CD4-positive, alpha-beta T cell (primary cell): ENCODE measurements around the gene E2F6. TPM values are rescaled to one million over a fixed set of nuclear protein-coding genes. Genes with fewer than 3 reads are reported as not detected.

ENCODE experiments used
- ATAC-seq: fragments of 200-7000 bp; cut with Tn5 transposase; one replicate; pipeline ENCODE4 v1.10.0; 2022; ENCODE audit warnings: mild to moderate bottlenecking; ENCODE audit not compliant: poor library complexity
- CTCF ChIA-PET: fragments of 350-600 bp; sonication (Branson Sonifier 250); formaldehyde crosslinking; loops from one replicate; lab custom pipeline; 2021; ENCODE audit warnings: antibody characterized with exemption, inconsistent platforms; lab: Charles Lee
- POLR2A ChIA-PET: fragments of 350-600 bp; sonication (Branson Sonifier 250); formaldehyde crosslinking; loops from one replicate; lab custom pipeline; 2021; ENCODE audit warnings: antibody characterized with exemption, inconsistent platforms; lab: Charles Lee
- DNase-seq, 14 experiments: peaks; one replicate each; pipeline ENCODE4 v3.0.0-alpha.2; 2013 to 2020; ENCODE audit warnings: mixed read lengths in 2 of 14
- H3K27ac ChIP-seq, 2 donors: one replicate each; pipeline versions ENCODE4 v1.5.1 to v1.7.0; 2013; ENCODE audit warnings: low read length in 2 of 2, low read depth in 1 of 2, mild to moderate bottlenecking in 1 of 2
- H3K27me3 ChIP-seq, 2 experiments: 1 replicate in 1 of 2; 2 replicates in 1 of 2; pipeline versions ENCODE4 v1.6.1 to v1.7.0; 2013; ENCODE audit warnings: low read length in 2 of 2, control low read depth in 1 of 2, mild to moderate bottlenecking in 1 of 2, moderate library complexity in 1 of 2; ENCODE audit not compliant: insufficient read depth in 2 of 2, control insufficient read depth in 1 of 2
- H3K36me3 ChIP-seq: one replicate; pipeline ENCODE4 v1.6.1; 2013; ENCODE audit warnings: low read length, control low read depth; ENCODE audit not compliant: insufficient read depth
- H3K4me1 ChIP-seq: one replicate; pipeline ENCODE4 v1.6.1; 2013; ENCODE audit warnings: low read length, control low read depth; ENCODE audit not compliant: insufficient read depth
- H3K4me3 ChIP-seq: one replicate; pipeline ENCODE4 v1.5.1; 2013; ENCODE audit warnings: mild to moderate bottlenecking, low read length, moderate library complexity
- H3K9me3 ChIP-seq, 2 experiments: 1 replicate in 1 of 2; 2 replicates in 1 of 2; pipeline versions ENCODE4 v1.6.1 to v1.7.0; 2013; ENCODE audit warnings: low read length in 2 of 2, mild to moderate bottlenecking in 2 of 2, control low read depth in 1 of 2, moderate library complexity in 1 of 2; ENCODE audit not compliant: control insufficient read depth in 1 of 2, insufficient read depth in 1 of 2
- H3K27ac Mint-ChIP-seq: one replicate; pipeline ENCODE4 v1.8.0; 2020; ENCODE audit warnings: mixed read lengths
- H3K27me3 Mint-ChIP-seq: one replicate; pipeline ENCODE4 v1.8.0; 2021; ENCODE audit warnings: mixed read lengths
- H3K36me3 Mint-ChIP-seq: one replicate; pipeline ENCODE4 v1.8.0; 2021; ENCODE audit warnings: low read depth, mixed read lengths
- H3K4me1 Mint-ChIP-seq: one replicate; pipeline ENCODE4 v1.8.0; 2021; ENCODE audit warnings: low read depth, mixed read lengths
- H3K4me3 Mint-ChIP-seq: one replicate; pipeline ENCODE4 v1.8.0; 2020; ENCODE audit warnings: mild to moderate bottlenecking, mixed read lengths
- H3K9me3 Mint-ChIP-seq: one replicate; pipeline ENCODE4 v1.8.0; 2020; ENCODE audit warnings: mixed read lengths
- intact Hi-C, 2 experiments: fragments of 100-400 bp; cut with DNase I in 1 of 2; cut with micrococcal nuclease in 1 of 2; formaldehyde crosslinking; loops; one replicate each; pipeline versions ENCODE4 v1.15.1 to v1.9.0; 2023 to 2025; cut with DNase I, micrococcal nuclease
- total RNA-seq, 174 experiments: library from RNA in 2 of 174; stranded (reverse) in 2 of 174; gene quantifications; one replicate each; pipeline ENCODE4 v1.2.3 and lab custom pipeline; 2021 to 2026
- TF ChIP-seq, protein P1 (sequence below): fragments of 200-600 bp; IDR thresholded peaks from one replicate; pipeline ENCODE4 v1.8.0; 2022; ENCODE audit warnings: antibody characterized with exemption, mild to moderate bottlenecking

E2F6 gene
- total RNA-seq, 2 experiments from 2014 or later, result 3.5 to 4.2 TPM

- no peak overlapping the region for H3K27ac Mint-ChIP-seq
- no peaks in the 10 kb centered on the region for H3K36me3 Mint-ChIP-seq
- H3K27me3 Mint-ChIP-seq, result no peaks in the 10 kb centered on the region
- Histone ChIP-seq H3K9me3 (no peaks in the 10 kb centered on the region), H3K36me3 (no peaks in the 10 kb centered on the region), H3K4me3 (no peak overlapping the region), H3K4me1 (no peaks in the 10 kb centered on the region), H3K27me3 (no peaks in the 10 kb centered on the region), H3K27ac (no peak overlapping the region)
- no peaks in the 10 kb centered on the region for H3K4me1 Mint-ChIP-seq
- DNase-seq (no peak), ATAC-seq (no peak)
- intact Hi-C loops, result no loop called here
- TF ChIP-seq, protein P1, sequence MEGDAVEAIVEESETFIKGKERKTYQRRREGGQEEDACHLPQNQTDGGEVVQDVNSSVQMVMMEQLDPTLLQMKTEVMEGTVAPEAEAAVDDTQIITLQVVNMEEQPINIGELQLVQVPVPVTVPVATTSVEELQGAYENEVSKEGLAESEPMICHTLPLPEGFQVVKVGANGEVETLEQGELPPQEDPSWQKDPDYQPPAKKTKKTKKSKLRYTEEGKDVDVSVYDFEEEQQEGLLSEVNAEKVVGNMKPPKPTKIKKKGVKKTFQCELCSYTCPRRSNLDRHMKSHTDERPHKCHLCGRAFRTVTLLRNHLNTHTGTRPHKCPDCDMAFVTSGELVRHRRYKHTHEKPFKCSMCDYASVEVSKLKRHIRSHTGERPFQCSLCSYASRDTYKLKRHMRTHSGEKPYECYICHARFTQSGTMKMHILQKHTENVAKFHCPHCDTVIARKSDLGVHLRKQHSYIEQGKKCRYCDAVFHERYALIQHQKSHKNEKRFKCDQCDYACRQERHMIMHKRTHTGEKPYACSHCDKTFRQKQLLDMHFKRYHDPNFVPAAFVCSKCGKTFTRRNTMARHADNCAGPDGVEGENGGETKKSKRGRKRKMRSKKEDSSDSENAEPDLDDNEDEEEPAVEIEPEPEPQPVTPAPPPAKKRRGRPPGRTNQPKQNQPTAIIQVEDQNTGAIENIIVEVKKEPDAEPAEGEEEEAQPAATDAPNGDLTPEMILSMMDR, result no peak
- H3K4me3 Mint-ChIP-seq, result no peak overlapping the region
- POLR2A ChIA-PET, result no interaction called here
- CTCF ChIA-PET, result no interaction called here
- no peaks in the 10 kb centered on the region for H3K9me3 Mint-ChIP-seq
These were observed 31.5 kb downstream of the E2F6 start for GRCh38 chr2:11434443-11434842.

DNA sequence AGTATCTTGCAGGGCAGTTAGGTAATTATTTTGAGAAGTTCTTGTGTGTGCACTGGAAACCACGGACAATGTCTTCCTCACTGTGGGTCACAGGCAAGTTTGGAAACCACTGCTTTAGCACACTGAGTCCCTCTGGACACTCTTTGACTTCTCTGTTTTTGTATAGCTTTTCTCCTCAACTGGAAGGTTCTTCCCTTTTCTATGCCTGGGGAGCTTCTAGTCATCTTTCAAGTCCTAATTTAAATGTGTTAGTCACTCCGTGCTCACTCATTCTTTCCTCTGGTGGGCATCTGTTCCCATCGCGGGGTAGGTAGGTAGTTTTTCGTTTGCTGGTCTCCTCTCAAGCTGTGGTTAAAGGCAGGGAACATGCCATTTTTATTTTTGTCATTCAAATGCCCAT, 32.1 kb downstream of the E2F6 start:
- ChIA-PET CTCF (interaction anchor here (1.0 kb wide), 1 partner anchor 13 kb away, joined by 3 read pairs; no protein-coding TSS in a partner anchor), POLR2A (no interaction called here)
- Mint-ChIP-seq H3K4me1 (no peaks in the 10 kb centered on the region), H3K4me3 (no peak overlapping the region), H3K9me3 (no peaks in the 10 kb centered on the region), H3K27me3 (no peaks in the 10 kb centered on the region), H3K27ac (no peak overlapping the region), H3K36me3 (no peaks in the 10 kb centered on the region)
- Histone ChIP-seq H3K9me3 (no peaks in the 10 kb centered on the region), H3K27ac (no peak overlapping the region), H3K27me3 (no peaks in the 10 kb centered on the region), H3K4me1 (no peaks in the 10 kb centered on the region), H3K4me3 (no peak overlapping the region), H3K36me3 (no peaks in the 10 kb centered on the region)
- TF ChIP-seq, protein P1, result no peak
- ATAC-seq, result no peak
- no peak for DNase-seq
- intact Hi-C loops, result no loop called here

GRCh38 chr2:11430729-11431128, 35.2 kb downstream of the E2F6 start:
- no peaks in the 10 kb centered on the region for H3K36me3 ChIP-seq
- H3K4me1 ChIP-seq, result no peaks in the 10 kb centered on the region
- Mint-ChIP-seq H3K27ac (no peak overlapping the region), H3K9me3 (no peaks in the 10 kb centered on the region), H3K27me3 (no peaks in the 10 kb centered on the region), H3K4me1 (no peaks in the 10 kb centered on the region), H3K36me3 (no peaks in the 10 kb centered on the region), H3K4me3 (no peak overlapping the region)
- ATAC-seq, result no peak
- H3K27me3 ChIP-seq, result no peaks in the 10 kb centered on the region
- TF ChIP-seq, protein P1, result no peak
- no peak overlapping the region for H3K27ac ChIP-seq
- H3K9me3 ChIP-seq, result no peaks in the 10 kb centered on the region
- ChIA-PET CTCF (no interaction called here), POLR2A (no interaction called here)
- H3K4me3 ChIP-seq, result no peak overlapping the region
- intact Hi-C loops, result no loop called here
- no peak for DNase-seq
